ENCODE data around the gene PFN1. TPM values are rescaled to one million over a fixed set of nuclear protein-coding genes. Genes with fewer than 3 reads are reported as not detected.

Gene PFN1
- total and polyA plus RNA-seq, 2 of the 8 experiments (the other 6 are each of a cell fraction or from before 2014, with no cell fraction given): 1,355 to 1,949 TPM

GRCh38 chr17:4956493-4957061 is 8.2 kb upstream of the PFN1 start:
- no peak overlapping the region for H4K8ac ChIP-seq (ENCODE audit: extremely low read depth, insufficient read depth, low read length)
- CTCF ChIA-PET (ENCODE audit: partially characterized antibody): interaction anchor here (0.8 to 5.0 kb wide), 16 partner anchors 10 to 133 kb away, joined by 3 to 32 read pairs (median 4); partner anchors contain the start of genes RNF167, SLC25A11 and SPAG7
- peak in 1 of 2 experiments; percentile 93 for DNase-seq (ENCODE audit: low read depth in 1 of 2, low spot score in 2 of 2)
- H2BK120ac ChIP-seq (replicated peaks; ENCODE audit: low read depth, low read length): no peak overlapping the region
- no peak overlapping the region for H2BK5ac ChIP-seq (ENCODE audit: low read depth, low read length)
- peaks cover 0 to 14% (median 8%) of the 10 kb centered on the region in 4 experiments; a peak in 5 of 7 replicates for H3K4me1 ChIP-seq (replicated peaks in 1 of 4; ENCODE audit: control insufficient read depth in 3 of 4, insufficient read depth in 4 of 4, low read length in 3 of 4)
- no peaks in the 10 kb centered on the region; a peak in 1 of 4 replicates for H3K79me2 ChIP-seq (ENCODE audit: control insufficient read depth in 1 of 2, insufficient read depth in 2 of 2, low read length in 2 of 2)
- H3K9ac ChIP-seq (replicated peaks in 1 of 4; ENCODE audit: extremely low read depth in 1 of 4, low read depth in 3 of 4, low read length in 3 of 4): no peak overlapping the region
- no peak overlapping the region for H3K14ac ChIP-seq (ENCODE audit: insufficient read length)
- WGBS, 2 experiments (ENCODE audit: extremely low coverage in 1 of 2, insufficient coverage in 1 of 2, insufficient read length in 1 of 2, insufficient replicate concordance in 2 of 2, low coverage in 1 of 2, low lambda C conversion rate in 2 of 2, missing lambda C conversion rate in 1 of 2): 64% methylated on average over 10 of the region's 10 CpGs; no CpG with 5 or more reads in 1 of the 2 experiments
- no peak overlapping the region for H3K23ac ChIP-seq (ENCODE audit: insufficient read length)
- POLR2A ChIA-PET (ENCODE audit: partially characterized antibody): interaction anchor here (0.9 to 32.4 kb wide), 5 partner anchors 4 to 48 kb away, joined by 3 to 987 read pairs (median 5); partner anchors contain the start of genes ENO3, INCA1, KIF1C and PFN1
- no peaks in the 10 kb centered on the region for H3K23me2 ChIP-seq (ENCODE audit: low read depth, low read length)
- FAIRE-seq: peak; percentile 32
- H2BK15ac ChIP-seq (ENCODE audit: low read length): no peak overlapping the region
- H3K79me1 ChIP-seq (ENCODE audit: low read depth, low read length): 0 out of 2 replicates have a peak, but pooled peaks cover 2% of the 10 kb centered on the region
- peaks cover 0 to 2% (median 0%) of the 10 kb centered on the region in 4 experiments; a peak in 2 of 8 replicates for H3K36me3 ChIP-seq (ENCODE audit: control insufficient read depth in 2 of 4, insufficient read depth in 4 of 4, low read length in 3 of 4)
- H3K4me2 ChIP-seq (ENCODE audit: insufficient read depth in 1 of 2, low read depth in 2 of 2, low read length in 2 of 2): no peak overlapping the region
- peaks cover 0 to 3% of the 10 kb centered on the region in 2 experiments for H4K20me1 ChIP-seq (replicated peaks in 1 of 2; ENCODE audit: control insufficient read depth in 1 of 2, insufficient read depth in 2 of 2, low read length in 2 of 2)
- H2BK20ac ChIP-seq (ENCODE audit: low read length): no peak overlapping the region
- no peaks in the 10 kb centered on the region for H3K27me3 ChIP-seq (replicated peaks in 1 of 4; ENCODE audit: control insufficient read depth in 3 of 4, extremely low read depth in 1 of 4, insufficient read depth in 3 of 4, low read length in 3 of 4)
- H2AK5ac ChIP-seq (ENCODE audit: low read depth, low read length): no peak overlapping the region
- H4K91ac ChIP-seq (replicated peaks; ENCODE audit: insufficient read length, low read length): no peak overlapping the region
- no peaks in the 10 kb centered on the region for H3K9me3 ChIP-seq (ENCODE audit: insufficient read depth in 2 of 2, low read depth in 1 of 2, low read length in 1 of 2)
- no peak overlapping the region for H2BK12ac ChIP-seq (ENCODE audit: low read depth, low read length)
- H3K27ac ChIP-seq (ENCODE audit: low read depth, low read length): no peak overlapping the region
- H3K4me3 ChIP-seq (ENCODE audit: extremely low read depth in 1 of 4, insufficient read depth in 2 of 4, low read depth in 3 of 4, low read length in 4 of 4): no peak overlapping the region
- H3K56ac ChIP-seq (replicated peaks; ENCODE audit: insufficient read length, low read depth, low read length): no peak overlapping the region
- no peak overlapping the region for H3K4ac ChIP-seq (replicated peaks; ENCODE audit: insufficient read length, low read depth, low read length)
- H2AFZ ChIP-seq (ENCODE audit: low read length): no peak overlapping the region
- H4K5ac ChIP-seq (ENCODE audit: insufficient read length, low read depth, low read length): no peak overlapping the region
- H3K18ac ChIP-seq (ENCODE audit: extremely low read depth, low read length): no peak overlapping the region
- TF ChIP-seq BACH1 (IDR thresholded peaks at IDR 0.05; ENCODE audit: low read length): no peak
- no peak for TF ChIP-seq JUN (IDR thresholded peaks at IDR 0.05; ENCODE audit: low read depth, low read length)
- TF ChIP-seq TCF12 (IDR thresholded peaks at IDR 0.05; ENCODE audit: low read depth, low read length): no peak
- peak; percentile 59 to 74 (median 71) for TF ChIP-seq CTCF (IDR thresholded peaks at IDR 0.05; ENCODE audit: control extremely low read depth in 1 of 3, insufficient read depth in 1 of 3, low read depth in 1 of 3, low read length in 3 of 3)
- TF ChIP-seq RAD21 (IDR thresholded peaks at IDR 0.05 in 1 of 2, conservative IDR thresholded peaks at IDR 0.05 in 1 of 2; ENCODE audit: low read depth in 2 of 2, low read length in 2 of 2): peak; percentile 25 to 46; a peak in 3 of 4 replicates
- no peak for TF ChIP-seq HDAC2 (IDR thresholded peaks at IDR 0.05; ENCODE audit: borderline replicate concordance in 1 of 2, low read depth in 2 of 2, low read length in 2 of 2)
- no peak for TF ChIP-seq EZH2 (IDR thresholded peaks at IDR 0.05; ENCODE audit: low read depth, low read length, severe bottlenecking)
- TF ChIP-seq SP1 (IDR thresholded peaks at IDR 0.05; ENCODE audit: low read depth, low read length): no peak

All from H1 (cell line).